Measurements from ENCODE around the gene AP4B1.
"Not testable (repeated sequence)": the region's sequence is repeated elsewhere in the genome, so short reads cannot be mapped to it uniquely, and the experiment has no call there.

The AP4B1 gene

GRCh38 chr1:113858418-113858817 is 46.2 kb downstream of the AP4B1 start:
- DNase-seq (ENCODE audit: low read depth) = no peak

GRCh38 chr1:113857776-113858175 is 46.8 kb downstream of the AP4B1 start:
- no peak for DNase-seq (ENCODE audit: low read depth)

GRCh38 chr1:113856401-113856790 is 48.2 kb downstream of the AP4B1 start:
- no peak for DNase-seq (ENCODE audit: low read depth)

GRCh38 chr1:113855630-113856400 is 48.8 kb downstream of the AP4B1 start:
- no peak for DNase-seq (ENCODE audit: low read depth)

- no peak for DNase-seq (ENCODE audit: low read depth)
Measured at GRCh38 chr1:113854234-113854633, 50.4 kb downstream of the AP4B1 start.

GRCh38 chr1:113852694-113853093 is 51.9 kb downstream of the AP4B1 start:
- DNase-seq (ENCODE audit: low read depth) = not testable (repeated sequence)

- DNase-seq (ENCODE audit: low read depth) = no peak
Measured at GRCh38 chr1:113850127-113850796, 54.3 kb downstream of the AP4B1 start.

- DNase-seq (ENCODE audit: low read depth) = no peak
Measured at GRCh38 chr1:113849072-113849471, 55.5 kb downstream of the AP4B1 start.

GRCh38 chr1:113846391-113847035 is 58.1 kb downstream of the AP4B1 start:
- no peak for DNase-seq (ENCODE audit: low read depth)

Measured in stromal cell of bone marrow (primary cell).